ENCODE measurements around the gene TNNI2. TPM values are rescaled to one million over a fixed set of nuclear protein-coding genes. Genes with fewer than 3 reads are reported as not detected.

Gene TNNI2
- total and polyA plus RNA-seq, 4 donors: 0.22 to 0.28 TPM; not detected in 2

DNA sequence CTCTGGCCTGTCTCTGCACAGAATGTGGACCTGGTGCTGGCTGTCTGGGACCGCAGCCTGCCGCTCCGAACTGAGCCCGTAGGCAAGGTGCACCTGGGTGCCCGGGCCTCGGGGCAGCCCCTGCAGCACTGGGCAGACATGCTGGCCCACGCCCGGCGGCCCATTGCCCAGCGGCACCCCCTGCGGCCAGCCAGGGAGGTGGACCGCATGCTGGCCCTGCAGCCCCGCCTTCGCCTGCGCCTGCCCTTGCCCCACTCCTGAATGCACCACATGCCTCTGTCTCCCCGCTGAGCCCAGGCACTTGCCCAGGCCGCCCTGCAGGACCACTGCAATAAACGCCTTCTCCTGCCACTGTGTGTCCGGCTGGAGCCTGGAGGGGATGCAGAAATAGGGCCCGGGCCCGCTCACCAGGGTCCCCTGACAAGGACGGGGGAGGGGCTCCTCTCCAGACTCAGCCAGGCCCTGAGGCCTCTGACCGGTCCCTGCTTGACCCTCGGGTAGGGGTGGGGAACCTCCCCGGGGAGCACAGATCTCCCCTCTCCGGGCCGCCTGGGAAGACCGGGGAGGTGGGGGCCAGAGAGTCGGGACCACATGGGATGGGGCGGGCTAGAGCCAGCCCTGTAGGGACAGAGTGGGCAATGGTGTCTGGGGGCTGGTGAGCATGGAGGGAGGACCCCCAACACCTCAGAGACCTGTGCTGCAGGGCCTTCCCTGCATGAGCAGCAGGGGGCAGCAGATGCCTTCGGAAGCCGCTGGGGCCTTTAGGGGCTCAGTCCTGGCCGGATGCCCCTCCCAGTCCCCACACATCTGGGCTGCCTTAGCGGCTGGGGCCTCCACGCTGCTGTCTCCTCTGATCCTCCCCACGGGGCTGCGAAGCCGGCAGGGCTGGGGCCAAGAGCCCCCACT is 1.4 kb upstream of the TNNI2 start:
- Histone ChIP-seq H3K4me1 (ENCODE audit: control insufficient read depth in 4 of 4, insufficient read depth in 4 of 4, low read length in 3 of 4) (peaks cover 1 to 8% (median 4%) of the 10 kb centered on the region in 4 donors), H3K9ac (ENCODE audit: low read depth in 1 of 2, low read length in 2 of 2) (no peak overlapping the region), H3K27me3 (ENCODE audit: control insufficient read depth in 4 of 4, insufficient read depth in 4 of 4, low read length in 3 of 4) (no peaks in the 10 kb centered on the region), H3K27ac (ENCODE audit: low read depth in 1 of 2, low read length in 2 of 2) (no peak overlapping the region), H3K36me3 (ENCODE audit: control insufficient read depth in 4 of 4, insufficient read depth in 3 of 4, low read depth in 1 of 4, low read length in 3 of 4) (no peaks in the 10 kb centered on the region), H3K4me3 (ENCODE audit: low read depth in 1 of 3, low read length in 3 of 3) (no peak overlapping the region), H3K9me3 (ENCODE audit: control insufficient read depth in 4 of 4, low read length in 3 of 4) (no peaks in the 10 kb centered on the region)
- WGBS: 63% methylated on average over 38 of the region's 38 CpGs
- TF ChIP-seq CTCF (IDR thresholded peaks at IDR 0.05; ENCODE audit: low read depth, low read length, missing input control): peak; percentile 66
- no peak for TF ChIP-seq HNF4A (conservative IDR thresholded peaks at IDR 0.05)
- TF ChIP-seq, protein P1, sequence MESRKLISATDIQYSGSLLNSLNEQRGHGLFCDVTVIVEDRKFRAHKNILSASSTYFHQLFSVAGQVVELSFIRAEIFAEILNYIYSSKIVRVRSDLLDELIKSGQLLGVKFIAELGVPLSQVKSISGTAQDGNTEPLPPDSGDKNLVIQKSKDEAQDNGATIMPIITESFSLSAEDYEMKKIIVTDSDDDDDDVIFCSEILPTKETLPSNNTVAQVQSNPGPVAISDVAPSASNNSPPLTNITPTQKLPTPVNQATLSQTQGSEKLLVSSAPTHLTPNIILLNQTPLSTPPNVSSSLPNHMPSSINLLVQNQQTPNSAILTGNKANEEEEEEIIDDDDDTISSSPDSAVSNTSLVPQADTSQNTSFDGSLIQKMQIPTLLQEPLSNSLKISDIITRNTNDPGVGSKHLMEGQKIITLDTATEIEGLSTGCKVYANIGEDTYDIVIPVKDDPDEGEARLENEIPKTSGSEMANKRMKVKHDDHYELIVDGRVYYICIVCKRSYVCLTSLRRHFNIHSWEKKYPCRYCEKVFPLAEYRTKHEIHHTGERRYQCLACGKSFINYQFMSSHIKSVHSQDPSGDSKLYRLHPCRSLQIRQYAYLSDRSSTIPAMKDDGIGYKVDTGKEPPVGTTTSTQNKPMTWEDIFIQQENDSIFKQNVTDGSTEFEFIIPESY (IDR thresholded peaks at IDR 0.05): no peak
- TF ChIP-seq, protein P2, sequence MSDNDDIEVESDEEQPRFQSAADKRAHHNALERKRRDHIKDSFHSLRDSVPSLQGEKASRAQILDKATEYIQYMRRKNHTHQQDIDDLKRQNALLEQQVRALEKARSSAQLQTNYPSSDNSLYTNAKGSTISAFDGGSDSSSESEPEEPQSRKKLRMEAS (IDR thresholded peaks at IDR 0.05): no peak
- TF ChIP-seq RAD21 (IDR thresholded peaks at IDR 0.05): peak; percentile 75 to 83
- TF ChIP-seq EGR1 (IDR thresholded peaks at IDR 0.05; ENCODE audit: low read depth in 2 of 2): no peak
- no peak for TF ChIP-seq ATF3 (IDR thresholded peaks at IDR 0.05)
- DNase-seq (ENCODE audit: low spot score): peak; percentile 79

GRCh38 chr11:1838077-1838425 is 730 bp upstream of the TNNI2 start:
- TF ChIP-seq FOXA2 (IDR thresholded peaks at IDR 0.05) (no peak), FOXA1 (IDR thresholded peaks at IDR 0.05) (no peak), YY1 (IDR thresholded peaks at IDR 0.05) (no peak)
- TF ChIP-seq, protein P3, sequence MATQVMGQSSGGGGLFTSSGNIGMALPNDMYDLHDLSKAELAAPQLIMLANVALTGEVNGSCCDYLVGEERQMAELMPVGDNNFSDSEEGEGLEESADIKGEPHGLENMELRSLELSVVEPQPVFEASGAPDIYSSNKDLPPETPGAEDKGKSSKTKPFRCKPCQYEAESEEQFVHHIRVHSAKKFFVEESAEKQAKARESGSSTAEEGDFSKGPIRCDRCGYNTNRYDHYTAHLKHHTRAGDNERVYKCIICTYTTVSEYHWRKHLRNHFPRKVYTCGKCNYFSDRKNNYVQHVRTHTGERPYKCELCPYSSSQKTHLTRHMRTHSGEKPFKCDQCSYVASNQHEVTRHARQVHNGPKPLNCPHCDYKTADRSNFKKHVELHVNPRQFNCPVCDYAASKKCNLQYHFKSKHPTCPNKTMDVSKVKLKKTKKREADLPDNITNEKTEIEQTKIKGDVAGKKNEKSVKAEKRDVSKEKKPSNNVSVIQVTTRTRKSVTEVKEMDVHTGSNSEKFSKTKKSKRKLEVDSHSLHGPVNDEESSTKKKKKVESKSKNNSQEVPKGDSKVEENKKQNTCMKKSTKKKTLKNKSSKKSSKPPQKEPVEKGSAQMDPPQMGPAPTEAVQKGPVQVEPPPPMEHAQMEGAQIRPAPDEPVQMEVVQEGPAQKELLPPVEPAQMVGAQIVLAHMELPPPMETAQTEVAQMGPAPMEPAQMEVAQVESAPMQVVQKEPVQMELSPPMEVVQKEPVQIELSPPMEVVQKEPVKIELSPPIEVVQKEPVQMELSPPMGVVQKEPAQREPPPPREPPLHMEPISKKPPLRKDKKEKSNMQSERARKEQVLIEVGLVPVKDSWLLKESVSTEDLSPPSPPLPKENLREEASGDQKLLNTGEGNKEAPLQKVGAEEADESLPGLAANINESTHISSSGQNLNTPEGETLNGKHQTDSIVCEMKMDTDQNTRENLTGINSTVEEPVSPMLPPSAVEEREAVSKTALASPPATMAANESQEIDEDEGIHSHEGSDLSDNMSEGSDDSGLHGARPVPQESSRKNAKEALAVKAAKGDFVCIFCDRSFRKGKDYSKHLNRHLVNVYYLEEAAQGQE (IDR thresholded peaks at IDR 0.05): no peak
- H3K9me3 ChIP-seq (ENCODE audit: control insufficient read depth in 4 of 4, low read length in 3 of 4): no peaks in the 10 kb centered on the region
- H3K4me1 ChIP-seq (ENCODE audit: control insufficient read depth in 4 of 4, insufficient read depth in 4 of 4, low read length in 3 of 4): peaks cover 0 to 4% (median 1%) of the 10 kb centered on the region in 4 donors
- no peaks in the 10 kb centered on the region for H3K27me3 ChIP-seq (ENCODE audit: control insufficient read depth in 4 of 4, insufficient read depth in 4 of 4, low read length in 3 of 4)
- 66% methylated on average over 17 of the region's 17 CpGs for WGBS
- H3K4me3 ChIP-seq (ENCODE audit: low read depth in 1 of 3, low read length in 3 of 3): no peak overlapping the region
- no peak for DNase-seq (ENCODE audit: low spot score)
- H3K36me3 ChIP-seq (ENCODE audit: control insufficient read depth in 4 of 4, insufficient read depth in 3 of 4, low read depth in 1 of 4, low read length in 3 of 4): no peaks in the 10 kb centered on the region
- H3K27ac ChIP-seq (ENCODE audit: low read depth in 1 of 2, low read length in 2 of 2): no peak overlapping the region
- no peak overlapping the region for H3K9ac ChIP-seq (ENCODE audit: low read depth in 1 of 2, low read length in 2 of 2)
